Suppressor macrophage treated with lipopolysaccharide for 4 hours (primary cell): ENCODE results near the gene GBA2.

Experiments
- DNase-seq: peaks from one replicate; pipeline ENCODE4 v3.0.0-alpha.2; 2020

Gene GBA2

GRCh38 chr9:35737143-35737542, 11.9 kb downstream of the GBA2 start:
- no peak for DNase-seq

- peak; percentile 74 for DNase-seq
Observed at GRCh38 chr9:35736201-35736633, 12.8 kb downstream of the GBA2 start.

- no peak for DNase-seq
Observed at GRCh38 chr9:35734096-35734495, 14.9 kb downstream of the GBA2 start.

GRCh38 chr9:35732800-35733541, 16.1 kb downstream of the GBA2 start:
- peak; percentile 47 for DNase-seq

GRCh38 chr9:35732185-35732799, 16.7 kb downstream of the GBA2 start, which contains the start of the genes CREB3 and TLN1:
Gene CREB3, plus strand, starts transcription at chr9:35732666. Its CDS starts 107 bp downstream, at chr9:35732773.
Gene TLN1, minus strand, starts transcription at chr9:35732195. Its CDS starts 6,501 bp downstream, at chr9:35725694.
- DNase-seq, result peak; percentile 100

- no peak for DNase-seq
Observed at GRCh38 chr9:35731415-35732184, 17.4 kb downstream of the GBA2 start.

GRCh38 chr9:35730486-35730854, 18.6 kb downstream of the GBA2 start:
- DNase-seq, result no peak

- peak; percentile 86 for DNase-seq
Observed at GRCh38 chr9:35729700-35730485, 19.1 kb downstream of the GBA2 start.

GRCh38 chr9:35729101-35729500, 19.9 kb downstream of the GBA2 start:
- DNase-seq, result no peak

- DNase-seq, result peak; percentile 81
Observed at GRCh38 chr9:35728041-35728971, 20.7 kb downstream of the GBA2 start.

- DNase-seq, result no peak
Observed at GRCh38 chr9:35727676-35728040, 21.4 kb downstream of the GBA2 start.

GRCh38 chr9:35726931-35727330, 22.1 kb downstream of the GBA2 start:
- peak; percentile 20 for DNase-seq

GRCh38 chr9:35725362-35725761, 23.7 kb downstream of the GBA2 start:
- DNase-seq, result no peak

GRCh38 chr9:35723908-35724307, 25.1 kb downstream of the GBA2 start:
- no peak for DNase-seq

- DNase-seq, result no peak
Observed at GRCh38 chr9:35723426-35723825, 25.6 kb downstream of the GBA2 start.

GRCh38 chr9:35719546-35719945, 29.5 kb downstream of the GBA2 start:
- no peak for DNase-seq

- DNase-seq, result peak; percentile 61
Observed at GRCh38 chr9:35718721-35719511, 30.1 kb downstream of the GBA2 start.

- no peak for DNase-seq
Observed at GRCh38 chr9:35717132-35717870, 31.7 kb downstream of the GBA2 start.

GRCh38 chr9:35716230-35716629, 32.8 kb downstream of the GBA2 start:
- DNase-seq, result no peak
